ENCODE results near the gene PLET1. TPM values are rescaled to one million over a fixed set of nuclear protein-coding genes. Genes with fewer than 3 reads are reported as not detected.
"Not testable (repeated sequence)": the region's sequence is repeated elsewhere in the genome, so short reads cannot be mapped to it uniquely, and the experiment has no call there.

PLET1 gene
- total RNA-seq, 1 experiment from 2014 or later: 0.26 TPM

- no peak for DNase-seq
Measured at GRCh38 chr11:112206071-112206470, 54.6 kb downstream of the PLET1 start.

GRCh38 chr11:112200252-112200651 is 60.4 kb downstream of the PLET1 start:
- no peaks in the 10 kb centered on the region for H3F3A ChIP-seq (ENCODE audit: low read length, unreplicated experiment)
- no peak overlapping the region for H3K9ac ChIP-seq (ENCODE audit: low read length)
- CTCF ChIA-PET: interaction anchor here (0.7 kb wide), 1 partner anchor 28 kb away, joined by 3 read pairs; no protein-coding TSS in a partner anchor
- no TSS peak for BruUV-seq (replicated peaks)
- TF ChIP-seq EZH2phosphoT487 (IDR thresholded peaks at IDR 0.05; ENCODE audit: borderline replicate concordance, low read length): no peak
- TF ChIP-seq, protein P1, sequence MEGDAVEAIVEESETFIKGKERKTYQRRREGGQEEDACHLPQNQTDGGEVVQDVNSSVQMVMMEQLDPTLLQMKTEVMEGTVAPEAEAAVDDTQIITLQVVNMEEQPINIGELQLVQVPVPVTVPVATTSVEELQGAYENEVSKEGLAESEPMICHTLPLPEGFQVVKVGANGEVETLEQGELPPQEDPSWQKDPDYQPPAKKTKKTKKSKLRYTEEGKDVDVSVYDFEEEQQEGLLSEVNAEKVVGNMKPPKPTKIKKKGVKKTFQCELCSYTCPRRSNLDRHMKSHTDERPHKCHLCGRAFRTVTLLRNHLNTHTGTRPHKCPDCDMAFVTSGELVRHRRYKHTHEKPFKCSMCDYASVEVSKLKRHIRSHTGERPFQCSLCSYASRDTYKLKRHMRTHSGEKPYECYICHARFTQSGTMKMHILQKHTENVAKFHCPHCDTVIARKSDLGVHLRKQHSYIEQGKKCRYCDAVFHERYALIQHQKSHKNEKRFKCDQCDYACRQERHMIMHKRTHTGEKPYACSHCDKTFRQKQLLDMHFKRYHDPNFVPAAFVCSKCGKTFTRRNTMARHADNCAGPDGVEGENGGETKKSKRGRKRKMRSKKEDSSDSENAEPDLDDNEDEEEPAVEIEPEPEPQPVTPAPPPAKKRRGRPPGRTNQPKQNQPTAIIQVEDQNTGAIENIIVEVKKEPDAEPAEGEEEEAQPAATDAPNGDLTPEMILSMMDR (conservative IDR thresholded peaks at IDR 0.05; ENCODE audit: low read depth, low read length): no peak
- TF ChIP-seq EZH2 (IDR thresholded peaks at IDR 0.05; ENCODE audit: low read length, unreplicated experiment): no peak
- H3K27ac ChIP-seq (ENCODE audit: low read length): no peak overlapping the region
- DNase-seq: no peak
- POLR2A ChIA-PET (ENCODE audit: unreplicated experiment): no interaction called here
- H3K4me2 ChIP-seq (ENCODE audit: low read length): no peak overlapping the region
- H3K79me2 ChIP-seq (ENCODE audit: low read length): no peaks in the 10 kb centered on the region
- H3K27me3 ChIP-seq (ENCODE audit: low read length): no peaks in the 10 kb centered on the region
- intact Hi-C loops (cut with micrococcal nuclease): no loop called here
- no peaks in the 10 kb centered on the region for H4K20me1 ChIP-seq (ENCODE audit: low read length)
- H3K9me2 ChIP-seq (replicated peaks; ENCODE audit: low read length): no peaks in the 10 kb centered on the region
- no peak overlapping the region for H3K4me3 ChIP-seq (ENCODE audit: low read length)
- no peak for ATAC-seq
- H2AFZ ChIP-seq (ENCODE audit: low read length): no peak overlapping the region
- no peaks in the 10 kb centered on the region for H3K36me3 ChIP-seq (ENCODE audit: low read depth, low read length)
- H3K9me3 ChIP-seq (ENCODE audit: low read length): no peaks in the 10 kb centered on the region
- H3K4me1 ChIP-seq (ENCODE audit: insufficient read depth, low read length): peaks cover 5% of the 10 kb centered on the region; the same call in 1 of the 2 replicates

More at GRCh38 chr11:112206071-112206470, 54.6 kb downstream of the PLET1 start:
- Histone ChIP-seq H3K79me2 (ENCODE audit: low read length) (no peaks in the 10 kb centered on the region), H3K4me3 (ENCODE audit: low read length) (no peak overlapping the region), H3K4me1 (ENCODE audit: insufficient read depth, low read length) (no peaks in the 10 kb centered on the region), H3K27me3 (ENCODE audit: low read length) (no peaks in the 10 kb centered on the region), H3K9me2 (replicated peaks; ENCODE audit: low read length) (no peaks in the 10 kb centered on the region), H3K9ac (ENCODE audit: low read length) (no peak overlapping the region), H3K27ac (ENCODE audit: low read length) (no peak overlapping the region), H2AFZ (ENCODE audit: low read length) (no peak overlapping the region), H3K4me2 (ENCODE audit: low read length) (no peak overlapping the region), H4K20me1 (ENCODE audit: low read length) (no peaks in the 10 kb centered on the region), H3K9me3 (ENCODE audit: low read length) (0 out of 2 replicates have a peak, but pooled peaks cover 5% of the 10 kb centered on the region), H3F3A (ENCODE audit: low read length, unreplicated experiment) (no peaks in the 10 kb centered on the region), H3K36me3 (ENCODE audit: low read depth, low read length) (no peaks in the 10 kb centered on the region)
- no peak for ATAC-seq
- TF ChIP-seq, protein P1 (conservative IDR thresholded peaks at IDR 0.05; ENCODE audit: low read depth, low read length): no peak
- TF ChIP-seq EZH2 (IDR thresholded peaks at IDR 0.05; ENCODE audit: low read length, unreplicated experiment) (no peak), EZH2phosphoT487 (IDR thresholded peaks at IDR 0.05; ENCODE audit: borderline replicate concordance, low read length) (no peak)
- POLR2A ChIA-PET (ENCODE audit: unreplicated experiment): no interaction called here
- CTCF ChIA-PET: no interaction called here
- BruUV-seq (replicated peaks): no TSS peak
- intact Hi-C loops (cut with micrococcal nuclease): no loop called here

GRCh38 chr11:112199101-112199500 is 61.6 kb downstream of the PLET1 start:
- H2AFZ ChIP-seq (ENCODE audit: low read length); POLR2A ChIA-PET (ENCODE audit: unreplicated experiment); H3K79me2 ChIP-seq (ENCODE audit: low read length); H4K20me1 ChIP-seq (ENCODE audit: low read length); DNase-seq; H3K9ac ChIP-seq (ENCODE audit: low read length); H3K4me1 ChIP-seq (ENCODE audit: insufficient read depth, low read length); H3K4me2 ChIP-seq (ENCODE audit: low read length); H3K36me3 ChIP-seq (ENCODE audit: low read depth, low read length); H3K27me3 ChIP-seq (ENCODE audit: low read length); H3F3A ChIP-seq (ENCODE audit: low read length, unreplicated experiment); CTCF ChIA-PET; H3K9me3 ChIP-seq (ENCODE audit: low read length); H3K4me3 ChIP-seq (ENCODE audit: low read length); H3K27ac ChIP-seq (ENCODE audit: low read length); intact Hi-C loops (cut with micrococcal nuclease); ATAC-seq; H3K9me2 ChIP-seq (replicated peaks; ENCODE audit: low read length); BruUV-seq (replicated peaks): not testable (repeated sequence)

Other genes starting within 250 kb of the PLET1 start
- 78.9 and 102 TPM in 2 replicates for gene DLAT, start 235.5 kb downstream of the PLET1 start, total RNA-seq (2014; rRNA removed)
- 0.75 and 1.7 TPM in 2 replicates for gene PIH1D2, start 186.8 kb downstream of the PLET1 start, total RNA-seq (2014; rRNA removed)
- gene NKAPD1, start 186.6 kb downstream of the PLET1 start, total RNA-seq (2014; rRNA removed): 19.4 and 34.3 TPM in 2 replicates
- gene TIMM8B, start 174.1 kb downstream of the PLET1 start, total RNA-seq (2014; rRNA removed): 210 and 238 TPM in 2 replicates
- 139 and 184 TPM in 2 replicates for gene SDHD, start 174.0 kb downstream of the PLET1 start, total RNA-seq (2014; rRNA removed)
- 53.6 and 61.6 TPM in 2 replicates for gene IL18, start 96.8 kb downstream of the PLET1 start, total RNA-seq (2014; rRNA removed)
- 0.69 TPM in 1 of 2 replicates, not detected in the other for gene TEX12, start 93.5 kb downstream of the PLET1 start, total RNA-seq (2014; rRNA removed)
- gene BCO2, start 85.3 kb downstream of the PLET1 start, total RNA-seq (2014; rRNA removed): 1.6 and 2.9 TPM in 2 replicates
- gene PTS, start 34.4 kb downstream of the PLET1 start, total RNA-seq (2014; rRNA removed): 53.0 and 77.4 TPM in 2 replicates

Data from PC-3 (cell line).